IMR-90 (cell line): ENCODE data around the gene GALNT17. TPM values are rescaled to one million over a fixed set of nuclear protein-coding genes. Genes with fewer than 3 reads are reported as not detected.

Experiments used
- ATAC-seq: fragments of 200-7000 bp; cut with Tn5 transposase; 2 replicates; pipeline ENCODE4 v1.9.1; 2020; ENCODE audit warnings: low read depth, mild to moderate bottlenecking, moderate library complexity
- BruUV-seq: library from RNA; stranded (reverse); fragments of 400-500 nt; replicated peaks from 2 replicates; lab custom pipeline; 2021; lab: Mats Ljungman, UMichigan
- CTCF ChIA-PET: fragments of 300-600 bp; formaldehyde crosslinking; extraction: SDS; loops from one replicate; lab custom pipeline; 2021; ENCODE audit warnings: antibody characterized with exemption; lab: Yijun Ruan, JAX
- POLR2A ChIA-PET: fragments of 300-600 bp; sonication (Branson Sonifier 250); formaldehyde crosslinking; loops from one replicate; lab custom pipeline; 2022; ENCODE audit warnings: antibody characterized with exemption; ENCODE audit not compliant: unreplicated experiment; lab: Charles Lee
- DNase-seq: peaks from one replicate; pipeline ENCODE4 v3.0.0; 2013
- H2AFZ ChIP-seq: replicated peaks from 2 replicates; pipeline ENCODE3; 2013; ENCODE audit warnings: low read length, mild to moderate bottlenecking; ENCODE audit not compliant: poor library complexity
- H2AK5ac ChIP-seq: 2 replicates; pipeline ENCODE4 v1.6.1; 2013; ENCODE audit warnings: low read depth, low read length, inconsistent platforms
- H2AK9ac ChIP-seq: replicated peaks from 2 replicates; pipeline ENCODE3; 2013; ENCODE audit warnings: mild to moderate bottlenecking, low read depth, low read length, moderate library complexity; ENCODE audit not compliant: poor library complexity
- H2BK120ac ChIP-seq: 2 replicates; pipeline ENCODE4 v1.6.1; 2013; ENCODE audit warnings: low read depth, low read length, inconsistent platforms
- H2BK15ac ChIP-seq: 3 replicates; pipeline ENCODE4 v1.6.1; 2013; ENCODE audit warnings: low read depth, low read length, inconsistent platforms
- H2BK20ac ChIP-seq: 2 replicates; pipeline ENCODE4 v1.6.1; 2013; ENCODE audit warnings: low read depth, mild to moderate bottlenecking, inconsistent platforms, low read length, moderate library complexity
- H2BK5ac ChIP-seq: 2 replicates; pipeline ENCODE4 v1.6.1; 2013; ENCODE audit warnings: mild to moderate bottlenecking, low read depth, low read length, inconsistent platforms; ENCODE audit not compliant: poor library complexity, severe bottlenecking
- H3K14ac ChIP-seq: replicated peaks from 2 replicates; pipeline ENCODE4 v1.6.1; 2013; ENCODE audit warnings: low read depth, low read length, inconsistent platforms
- H3K18ac ChIP-seq: 2 replicates; pipeline ENCODE4 v1.6.1; 2013; ENCODE audit warnings: low read depth, low read length, control low read depth
- H3K23ac ChIP-seq: 2 replicates; pipeline ENCODE4 v1.6.1; 2013; ENCODE audit warnings: low read depth, low read length, inconsistent platforms
- H3K27ac ChIP-seq: 2 replicates; pipeline ENCODE4 v1.5.1; 2013; ENCODE audit warnings: mild to moderate bottlenecking, control low read depth, low read length; ENCODE audit not compliant: insufficient read depth
- H3K27me3 ChIP-seq: 2 replicates; pipeline ENCODE4 v1.6.1; 2013; ENCODE audit warnings: low read length; ENCODE audit not compliant: control insufficient read depth, insufficient read depth
- H3K36me3 ChIP-seq: 2 replicates; pipeline ENCODE4 v1.6.1; 2013; ENCODE audit warnings: low read length, mixed read lengths; ENCODE audit not compliant: control insufficient read depth, insufficient read depth
- H3K4ac ChIP-seq: 2 replicates; pipeline ENCODE4 v1.6.1; 2013; ENCODE audit warnings: low read depth, low read length, inconsistent platforms
- H3K4me1 ChIP-seq: 2 replicates; pipeline ENCODE4 v1.6.1; 2013; ENCODE audit warnings: low read length, mixed read lengths; ENCODE audit not compliant: control insufficient read depth, insufficient read depth
- H3K4me2 ChIP-seq: 2 replicates; pipeline ENCODE4 v1.6.1; 2013; ENCODE audit warnings: low read depth, mild to moderate bottlenecking, control low read depth, low read length, moderate library complexity
- H3K4me3 ChIP-seq: 2 replicates; pipeline ENCODE4 v1.5.1; 2013; ENCODE audit warnings: low read depth, mild to moderate bottlenecking, control low read depth, low read length, moderate library complexity; ENCODE audit not compliant: insufficient read depth
- H3K56ac ChIP-seq: 2 replicates; pipeline ENCODE4 v1.6.1; 2013; ENCODE audit warnings: low read length, inconsistent platforms; ENCODE audit not compliant: insufficient read depth; ENCODE audit errors: extremely low read depth
- H3K79me1 ChIP-seq, 2 experiments: 2 replicates each; pipeline ENCODE4 v1.6.1; 2013; ENCODE audit warnings: low read length in 2 of 2, inconsistent platforms in 1 of 2, low read depth in 1 of 2
- H3K9ac ChIP-seq: 2 replicates; pipeline ENCODE4 v1.6.1; 2013; ENCODE audit warnings: low read depth, low read length, control low read depth
- H3K9me1 ChIP-seq: 2 replicates; pipeline ENCODE4 v1.6.1; 2013; ENCODE audit warnings: low read length, inconsistent platforms; ENCODE audit not compliant: insufficient read depth
- H3K9me3 ChIP-seq: 2 replicates; pipeline ENCODE4 v1.6.1; 2013; ENCODE audit warnings: low read length; ENCODE audit not compliant: control insufficient read depth, insufficient read depth
- H4K20me1 ChIP-seq: 2 replicates; pipeline ENCODE4 v1.6.1; 2013; ENCODE audit warnings: low read length, inconsistent platforms; ENCODE audit not compliant: insufficient read depth
- H4K5ac ChIP-seq: 2 replicates; pipeline ENCODE4 v1.6.1; 2013; ENCODE audit warnings: mild to moderate bottlenecking, low read depth, low read length, control low read depth
- H4K8ac ChIP-seq, 2 experiments: 2 replicates each; pipeline ENCODE4 v1.6.1; 2013; ENCODE audit warnings: low read depth in 2 of 2, low read length in 2 of 2, control low read depth in 1 of 2, inconsistent platforms in 1 of 2
- H4K91ac ChIP-seq: 2 replicates; pipeline ENCODE4 v1.6.1; 2013; ENCODE audit warnings: low read depth, low read length, inconsistent platforms; ENCODE audit not compliant: insufficient read depth
- BHLHE40 ChIP-seq: fragments of 150-350 bp; IDR thresholded peaks from 2 replicates; pipeline ENCODE4 v1.6.1; 2016; ENCODE audit warnings: mild to moderate bottlenecking, low read depth, low read length
- CEBPB ChIP-seq: IDR thresholded peaks from 2 replicates; pipeline ENCODE4 v1.6.1; 2012; ENCODE audit warnings: low read depth, low read length, improper control_type of control experiment
- CHD1 ChIP-seq: IDR thresholded peaks from 2 replicates; pipeline ENCODE4 v1.6.1; 2012; ENCODE audit warnings: low read depth, low read length, improper control_type of control experiment
- FOS ChIP-seq: fragments of 150-350 bp; IDR thresholded peaks from 2 replicates; pipeline ENCODE4 v1.6.1; 2016; ENCODE audit warnings: low read depth, low read length
- MAFK ChIP-seq: IDR thresholded peaks from 2 replicates; pipeline ENCODE4 v1.6.1; 2012; ENCODE audit warnings: low read depth, low read length, improper control_type of control experiment
- MAZ ChIP-seq: IDR thresholded peaks from 2 replicates; pipeline ENCODE4 v1.6.1; 2012; ENCODE audit warnings: low read depth, mild to moderate bottlenecking, low read length, improper control_type of control experiment, moderate library complexity, borderline replicate concordance
- MXI1 ChIP-seq: IDR thresholded peaks from 2 replicates; pipeline ENCODE4 v1.6.1; 2012; ENCODE audit warnings: low read depth, mild to moderate bottlenecking, low read length, moderate library complexity, borderline replicate concordance
- NFE2L2 ChIP-seq: fragments of 150-350 bp; IDR thresholded peaks from 2 replicates; pipeline ENCODE4 v1.6.1; 2016; ENCODE audit warnings: low read depth, mild to moderate bottlenecking, low read length
- POLR2A ChIP-seq: IDR thresholded peaks from 2 replicates; pipeline ENCODE4 v1.6.1; 2012; ENCODE audit warnings: mild to moderate bottlenecking, low read depth, low read length
- RAD21 ChIP-seq: IDR thresholded peaks from 2 replicates; pipeline ENCODE4 v1.6.1; 2012; ENCODE audit warnings: low read length, improper control_type of control experiment
- RCOR1 ChIP-seq: IDR thresholded peaks from 2 replicates; pipeline ENCODE4 v1.6.1; 2012; ENCODE audit warnings: mild to moderate bottlenecking, low read length, improper control_type of control experiment; ENCODE audit not compliant: insufficient replicate concordance
- RFX5 ChIP-seq: IDR thresholded peaks from 2 replicates; pipeline ENCODE4 v1.8.0; 2012; ENCODE audit warnings: low read depth, mild to moderate bottlenecking, low read length, moderate library complexity
- SMC3 ChIP-seq: fragments of 150-350 bp; IDR thresholded peaks from 2 replicates; pipeline ENCODE4 v1.6.1; 2016; ENCODE audit warnings: low read depth, mild to moderate bottlenecking, antibody characterized with exemption, low read length, moderate library complexity
- WGBS, 2 experiments: methylation state at CpG; one replicate each; pipeline versions ENCODE4 v1.1.5 to v1.1.7; 2013; ENCODE audit warnings: missing lambda C conversion rate in 2 of 2; ENCODE audit not compliant: insufficient read length in 1 of 2; ENCODE audit errors: extremely low coverage in 2 of 2; 5-methylcytosine and 5-hydroxymethylcytosine counted together
- dilution Hi-C: fragments of 300-500 bp; cut with HindIII; formaldehyde crosslinking; loops from one replicate; pipeline ENCODE4 v1.14.3; 2018; ENCODE audit warnings: low sequenced_read_pairs; ENCODE audit not compliant: unreplicated experiment
- in situ Hi-C: fragments of 300-500 bp; cut with MboI; formaldehyde crosslinking; loops from 3 replicates; pipeline ENCODE4 v1.14.3; 2019; ENCODE audit warnings: low sequenced_read_pairs, inconsistent platforms, mixed read lengths
- intact Hi-C: fragments of 100-400 bp; cut with micrococcal nuclease; formaldehyde crosslinking; loops from 2 replicates; pipeline ENCODE4 v1.10.0; 2022
- polyA plus RNA-seq, 3 experiments: library from polyadenylated mRNA; depleted of rRNA; stranded (reverse); fragments of >200 nt; gene quantifications; 2 replicates each; pipeline ENCODE4 v1.2.3, GENCODE V29; 2012; ENCODE audit warnings: low replicate concordance in 1 of 3
- total RNA-seq: library from RNA; depleted of rRNA; stranded (reverse); fragments of >200 nt; gene quantifications from 2 replicates; pipeline ENCODE4 v1.2.3, GENCODE V29; 2012
- TF ChIP-seq, protein P1 (sequence below): fragments of 150-350 bp; IDR thresholded peaks from 2 replicates; pipeline ENCODE4 v1.6.1; 2017; ENCODE audit warnings: mild to moderate bottlenecking, antibody characterized with exemption, low read length, low read depth
- TF ChIP-seq, protein P2 (sequence below): conservative IDR thresholded peaks from 2 replicates; pipeline ENCODE4 v1.5.1; 2012; ENCODE audit warnings: mild to moderate bottlenecking, low read depth, low read length, improper control_type of control experiment
- TF ChIP-seq, protein P3 (sequence below): fragments of 150-350 bp; IDR thresholded peaks from 2 replicates; pipeline ENCODE4 v1.6.1; 2016; ENCODE audit warnings: low read depth, mild to moderate bottlenecking, low read length, moderate library complexity, borderline replicate concordance

Gene GALNT17
- total and polyA plus RNA-seq, 2 of the 4 experiments (the other 2 are of a cell fraction), result not detected

GRCh38 chr7:71668572-71668971 is 536.6 kb downstream of the GALNT17 start:
- Histone ChIP-seq H2BK5ac (no peak overlapping the region), H4K8ac (no peak overlapping the region), H2AK5ac (no peak overlapping the region), H3K27me3 (no peaks in the 10 kb centered on the region), H3K36me3 (no peaks in the 10 kb centered on the region), H3K9me3 (peaks cover 16% of the 10 kb centered on the region), H3K4me2 (no peak overlapping the region), H2AFZ (no peak overlapping the region), H3K9ac (no peak overlapping the region), H3K9me1 (no peaks in the 10 kb centered on the region), H3K18ac (no peak overlapping the region), H2BK15ac (no peak overlapping the region), H4K5ac (no peak overlapping the region), H3K4me3 (no peak overlapping the region), H3K4me1 (no peaks in the 10 kb centered on the region), H3K14ac (no peak overlapping the region), H3K27ac (no peak overlapping the region), H2BK20ac (no peak overlapping the region), H4K20me1 (no peaks in the 10 kb centered on the region), H3K4ac (no peak overlapping the region), H2BK120ac (no peak overlapping the region), H3K79me1 (no peaks in the 10 kb centered on the region), H3K23ac (no peak overlapping the region), H3K56ac (no peak overlapping the region), H4K91ac (no peak overlapping the region), H2AK9ac (no peak overlapping the region)
- CTCF ChIA-PET, result no interaction called here
- dilution Hi-C loops (no loop called here), intact Hi-C loops (no loop called here), in situ Hi-C loops (no loop called here)
- BruUV-seq, result no TSS peak
- POLR2A ChIA-PET, result no interaction called here
- ATAC-seq (no peak), DNase-seq (no peak)
- no peak for TF ChIP-seq MAZ
- TF ChIP-seq, protein P1, sequence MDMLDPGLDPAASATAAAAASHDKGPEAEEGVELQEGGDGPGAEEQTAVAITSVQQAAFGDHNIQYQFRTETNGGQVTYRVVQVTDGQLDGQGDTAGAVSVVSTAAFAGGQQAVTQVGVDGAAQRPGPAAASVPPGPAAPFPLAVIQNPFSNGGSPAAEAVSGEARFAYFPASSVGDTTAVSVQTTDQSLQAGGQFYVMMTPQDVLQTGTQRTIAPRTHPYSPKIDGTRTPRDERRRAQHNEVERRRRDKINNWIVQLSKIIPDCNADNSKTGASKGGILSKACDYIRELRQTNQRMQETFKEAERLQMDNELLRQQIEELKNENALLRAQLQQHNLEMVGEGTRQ, result no peak
- no peak for TF ChIP-seq CEBPB
- TF ChIP-seq RAD21, result no peak
- TF ChIP-seq, protein P2, sequence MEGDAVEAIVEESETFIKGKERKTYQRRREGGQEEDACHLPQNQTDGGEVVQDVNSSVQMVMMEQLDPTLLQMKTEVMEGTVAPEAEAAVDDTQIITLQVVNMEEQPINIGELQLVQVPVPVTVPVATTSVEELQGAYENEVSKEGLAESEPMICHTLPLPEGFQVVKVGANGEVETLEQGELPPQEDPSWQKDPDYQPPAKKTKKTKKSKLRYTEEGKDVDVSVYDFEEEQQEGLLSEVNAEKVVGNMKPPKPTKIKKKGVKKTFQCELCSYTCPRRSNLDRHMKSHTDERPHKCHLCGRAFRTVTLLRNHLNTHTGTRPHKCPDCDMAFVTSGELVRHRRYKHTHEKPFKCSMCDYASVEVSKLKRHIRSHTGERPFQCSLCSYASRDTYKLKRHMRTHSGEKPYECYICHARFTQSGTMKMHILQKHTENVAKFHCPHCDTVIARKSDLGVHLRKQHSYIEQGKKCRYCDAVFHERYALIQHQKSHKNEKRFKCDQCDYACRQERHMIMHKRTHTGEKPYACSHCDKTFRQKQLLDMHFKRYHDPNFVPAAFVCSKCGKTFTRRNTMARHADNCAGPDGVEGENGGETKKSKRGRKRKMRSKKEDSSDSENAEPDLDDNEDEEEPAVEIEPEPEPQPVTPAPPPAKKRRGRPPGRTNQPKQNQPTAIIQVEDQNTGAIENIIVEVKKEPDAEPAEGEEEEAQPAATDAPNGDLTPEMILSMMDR, result no peak
- no peak for TF ChIP-seq MAFK
- TF ChIP-seq POLR2A, result no peak
- no peak for TF ChIP-seq RCOR1
- TF ChIP-seq NFE2L2, result no peak
- TF ChIP-seq BHLHE40, result no peak
- no peak for TF ChIP-seq CHD1
- no peak for TF ChIP-seq FOS
- TF ChIP-seq RFX5, result no peak
- no peak for TF ChIP-seq SMC3
- TF ChIP-seq MXI1, result no peak
- TF ChIP-seq, protein P3, sequence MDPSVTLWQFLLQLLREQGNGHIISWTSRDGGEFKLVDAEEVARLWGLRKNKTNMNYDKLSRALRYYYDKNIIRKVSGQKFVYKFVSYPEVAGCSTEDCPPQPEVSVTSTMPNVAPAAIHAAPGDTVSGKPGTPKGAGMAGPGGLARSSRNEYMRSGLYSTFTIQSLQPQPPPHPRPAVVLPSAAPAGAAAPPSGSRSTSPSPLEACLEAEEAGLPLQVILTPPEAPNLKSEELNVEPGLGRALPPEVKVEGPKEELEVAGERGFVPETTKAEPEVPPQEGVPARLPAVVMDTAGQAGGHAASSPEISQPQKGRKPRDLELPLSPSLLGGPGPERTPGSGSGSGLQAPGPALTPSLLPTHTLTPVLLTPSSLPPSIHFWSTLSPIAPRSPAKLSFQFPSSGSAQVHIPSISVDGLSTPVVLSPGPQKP, result no peak
- WGBS, 2 experiments, result no CpG with 5 or more reads among the region's 1 CpG
